HepG2 (cell line): ENCODE results near the gene PRKAR2B. TPM values are rescaled to one million over a fixed set of nuclear protein-coding genes. Genes with fewer than 3 reads are reported as not detected.

Experiments
- ATAC-seq: fragments of 200-7000 bp; cut with Tn5 transposase; 3 replicates; pipeline ENCODE4 v1.9.1; 2020; ENCODE audit warnings: mild to moderate bottlenecking, moderate library complexity
- BruUV-seq: library from RNA; stranded (reverse); fragments of 400-500 nt; replicated peaks from 2 replicates; lab custom pipeline; 2021; lab: Mats Ljungman, UMichigan
- CTCF ChIA-PET: fragments of 300-600 bp; formaldehyde crosslinking; extraction: SDS; loops from one replicate; lab custom pipeline; 2021; ENCODE audit warnings: low total read pairs, inconsistent platforms, low intra/inter-chr PET ratio; lab: Yijun Ruan, JAX
- POLR2A ChIA-PET: fragments of 350-600 bp; sonication (Branson Sonifier 250); formaldehyde crosslinking; loops from one replicate; lab custom pipeline; 2020; ENCODE audit warnings: antibody characterized with exemption, inconsistent platforms; lab: Yijun Ruan, JAX
- DNase-seq: peaks from one replicate; pipeline ENCODE4 v3.0.0-alpha.2; 2015; ENCODE audit warnings: low spot score
- FAIRE-seq: peaks from 3 replicates; lab custom pipeline; 2011; peaks lifted over from hg19 to GRCh38; lab: Jason Lieb, UNC
- H2AFZ ChIP-seq: one replicate; pipeline ENCODE4 v1.6.1; 2011; ENCODE audit warnings: low read length, inconsistent platforms
- H3K27ac ChIP-seq: fragments of 300-600 bp; 3 replicates; pipeline ENCODE4 v1.8.0; 2011; ENCODE audit warnings: mixed run types, mild to moderate bottlenecking, mixed read lengths, low read length, inconsistent platforms; ENCODE audit not compliant: insufficient read depth; ENCODE audit errors: extremely low read length
- H3K27me3 ChIP-seq, 2 experiments: fragments of 200-600 bp in 1 of 2; 2 replicates in 1 of 2; 3 replicates in 1 of 2; pipeline versions ENCODE4 v1.6.0 to v1.8.0; 2011; ENCODE audit warnings: low read length in 2 of 2, mild to moderate bottlenecking in 2 of 2, moderate library complexity in 2 of 2, inconsistent platforms in 1 of 2; ENCODE audit not compliant: insufficient read depth in 2 of 2, control insufficient read depth in 1 of 2
- H3K36me3 ChIP-seq, 2 experiments: fragments of 200-600 bp in 1 of 2; replicated peaks in 1 of 2; 2 replicates in 1 of 2; 3 replicates in 1 of 2; pipeline versions ENCODE4 v1.5.1 to v1.8.0; 2011; ENCODE audit warnings: low read length in 2 of 2, inconsistent platforms in 1 of 2; ENCODE audit not compliant: insufficient read depth in 2 of 2, control insufficient read depth in 1 of 2
- H3K4me1 ChIP-seq: 2 replicates; pipeline ENCODE4 v1.5.1; 2012; ENCODE audit warnings: low read length, inconsistent platforms; ENCODE audit not compliant: insufficient read depth
- H3K4me2 ChIP-seq: 2 replicates; pipeline ENCODE4 v1.6.0; 2011; ENCODE audit warnings: low read depth, low read length, inconsistent platforms
- H3K4me3 ChIP-seq, 3 experiments: fragments of 200-600 bp in 1 of 3; sonication (generic), shearing (Covaris generic) in 1 of 3; replicated peaks in 1 of 3; 2 replicates each; pipeline ENCODE4 v1.5.1; 2011 to 2016; ENCODE audit warnings: low read length in 3 of 3, inconsistent platforms in 2 of 3, low read depth in 2 of 3, mild to moderate bottlenecking in 2 of 3, control low read depth in 1 of 3, mixed read lengths in 1 of 3; ENCODE audit not compliant: insufficient read depth in 1 of 3
- H3K79me2 ChIP-seq: one replicate; pipeline ENCODE4 v1.6.1; 2011; ENCODE audit warnings: low read length, inconsistent platforms; ENCODE audit not compliant: insufficient read depth
- H3K9ac ChIP-seq: 2 replicates; pipeline ENCODE4 v1.6.0; 2011; ENCODE audit warnings: mild to moderate bottlenecking, low read depth, low read length, inconsistent platforms; ENCODE audit not compliant: insufficient read depth
- H3K9me3 ChIP-seq: 2 replicates; pipeline ENCODE4 v1.5.1; 2012; ENCODE audit warnings: mild to moderate bottlenecking, low read length
- H4K20me1 ChIP-seq: 2 replicates; pipeline ENCODE4 v1.6.0; 2011; ENCODE audit warnings: inconsistent platforms, mild to moderate bottlenecking, low read length, moderate library complexity; ENCODE audit not compliant: insufficient read depth
- AHR ChIP-seq: IDR thresholded peaks from 2 replicates; pipeline ENCODE4 v1.6.1; 2018; ENCODE audit warnings: missing genetic modification reagents, missing compliant biosample characterization
- ARNT2 ChIP-seq: sonication (generic); formaldehyde crosslinking; IDR thresholded peaks from 2 replicates; pipeline ENCODE4 v1.8.0; 2022; ENCODE audit warnings: mild to moderate bottlenecking, low read depth, missing genetic modification reagents, moderate library complexity
- GATAD1 ChIP-seq: IDR thresholded peaks from 2 replicates; pipeline ENCODE4 v1.6.1; 2016; ENCODE audit warnings: missing genetic modification reagents, missing compliant biosample characterization
- GMEB2 ChIP-seq: IDR thresholded peaks from 2 replicates; pipeline ENCODE4 v1.6.1; 2016; ENCODE audit warnings: missing biosample characterization, missing genetic modification reagents, low read depth
- HHEX ChIP-seq: IDR thresholded peaks from 2 replicates; pipeline ENCODE4 v1.6.1; 2016; ENCODE audit warnings: control low read depth
- MTA3 ChIP-seq: sonication (generic); formaldehyde crosslinking; IDR thresholded peaks from 2 replicates; pipeline ENCODE4 v1.4.0; 2020; ENCODE audit warnings: missing genetic modification reagents
- SRSF1 ChIP-seq: fragments of 200-400 bp; formaldehyde crosslinking; optimal IDR thresholded peaks from 2 replicates; pipeline ENCODE3; 2017; ENCODE audit warnings: mild to moderate bottlenecking, low read depth, low read length, moderate library complexity
- ZHX1 ChIP-seq: sonication (generic); formaldehyde crosslinking; IDR thresholded peaks from 2 replicates; pipeline ENCODE4 v1.8.1; 2022; ENCODE audit warnings: low read depth, mild to moderate bottlenecking, missing genetic modification reagents
- ZNF230 ChIP-seq: sonication (generic); formaldehyde crosslinking; IDR thresholded peaks from 2 replicates; pipeline ENCODE4 v1.4.0; 2020; ENCODE audit warnings: mild to moderate bottlenecking, missing genetic modification reagents
- ZNF572 ChIP-seq: sonication (generic); formaldehyde crosslinking; IDR thresholded peaks from 2 replicates; pipeline ENCODE4 v1.5.1; 2020; ENCODE audit warnings: mild to moderate bottlenecking, missing genetic modification reagents
- ZNF607 ChIP-seq: sonication (generic); formaldehyde crosslinking; IDR thresholded peaks from 2 replicates; pipeline ENCODE4 v1.5.1; 2020; ENCODE audit warnings: missing genetic modification reagents, mild to moderate bottlenecking, borderline replicate concordance
- ZNF776 ChIP-seq: sonication (generic); formaldehyde crosslinking; IDR thresholded peaks from 2 replicates; pipeline ENCODE4 v1.4.0; 2020; ENCODE audit warnings: mild to moderate bottlenecking, missing genetic modification reagents
- WGBS: methylation state at CpG from one replicate; pipeline ENCODE4 v1.1.6; 2017; ENCODE audit warnings: low lambda C conversion rate; 5-methylcytosine and 5-hydroxymethylcytosine counted together
- in situ Hi-C: cut with HindIII; loops from 2 replicates; pipeline ENCODE4 v1.10.0; 2017; ENCODE audit warnings: low pct_unique_long_range_greater_than_20kb; ENCODE audit not compliant: extremely low pct_ligation_motif_present
- intact Hi-C: fragments of 100-400 bp; cut with micrococcal nuclease; formaldehyde crosslinking; loops from one replicate; pipeline ENCODE4 v1.10.0; 2022; ENCODE audit not compliant: unreplicated experiment
- polyA plus RNA-seq, 8 experiments: library from polyadenylated mRNA; depleted of rRNA in 3 of 8; stranded (reverse) in 7 of 8; unstranded in 1 of 8; fragments of >200 nt; fragmentation: Illumina TruSeq in 4 of 8; extraction: Trizol in 4 of 8; gene quantifications; 2 replicates each; pipeline versions ENCODE4 v1.2.1 to v1.2.3, GENCODE V29; 2011 to 2016; ENCODE audit warnings: low read depth in 4 of 8, missing spikeins in 1 of 8, mixed read lengths in 1 of 8; ENCODE audit not compliant: insufficient read depth in 1 of 8
- total RNA-seq, 5 experiments: library from RNA; depleted of rRNA; stranded (reverse); fragments of >200 nt; fragmentation: Illumina TruSeq; extraction: Trizol; gene quantifications; 2 replicates each; pipeline ENCODE4 v1.2.3, GENCODE V29; 2016; ENCODE audit warnings: low read depth in 1 of 5
- TF ChIP-seq, protein P1 (sequence below): sonication (generic); formaldehyde crosslinking; IDR thresholded peaks from 2 replicates; pipeline ENCODE4 v1.9.0; 2021; ENCODE audit warnings: missing genetic modification reagents, mild to moderate bottlenecking, borderline replicate concordance
- TF ChIP-seq, protein P2 (sequence below): sonication (generic); formaldehyde crosslinking; IDR thresholded peaks from 2 replicates; pipeline ENCODE4 v1.4.0; 2020; ENCODE audit warnings: missing genetic modification reagents, low read depth, mild to moderate bottlenecking, borderline replicate concordance
- TF ChIP-seq, protein P3 (sequence below): sonication (generic); formaldehyde crosslinking; IDR thresholded peaks from 2 replicates; pipeline ENCODE4 v1.4.0; 2020; ENCODE audit warnings: missing genetic modification reagents

PRKAR2B gene
- total and polyA plus RNA-seq, 2 of the 13 experiments (the other 11 are each of a cell fraction or from before 2014, with no cell fraction given), result not detected

GRCh38 chr7:107044347-107045194 lies at the start of gene PRKAR2B (continued):
- no peak for TF ChIP-seq ZHX1 (CRISPR knock-in tag)
- no peak for TF ChIP-seq AHR (CRISPR knock-in tag)
- TF ChIP-seq ZNF230 (CRISPR knock-in tag), result no peak
- TF ChIP-seq, protein P1, sequence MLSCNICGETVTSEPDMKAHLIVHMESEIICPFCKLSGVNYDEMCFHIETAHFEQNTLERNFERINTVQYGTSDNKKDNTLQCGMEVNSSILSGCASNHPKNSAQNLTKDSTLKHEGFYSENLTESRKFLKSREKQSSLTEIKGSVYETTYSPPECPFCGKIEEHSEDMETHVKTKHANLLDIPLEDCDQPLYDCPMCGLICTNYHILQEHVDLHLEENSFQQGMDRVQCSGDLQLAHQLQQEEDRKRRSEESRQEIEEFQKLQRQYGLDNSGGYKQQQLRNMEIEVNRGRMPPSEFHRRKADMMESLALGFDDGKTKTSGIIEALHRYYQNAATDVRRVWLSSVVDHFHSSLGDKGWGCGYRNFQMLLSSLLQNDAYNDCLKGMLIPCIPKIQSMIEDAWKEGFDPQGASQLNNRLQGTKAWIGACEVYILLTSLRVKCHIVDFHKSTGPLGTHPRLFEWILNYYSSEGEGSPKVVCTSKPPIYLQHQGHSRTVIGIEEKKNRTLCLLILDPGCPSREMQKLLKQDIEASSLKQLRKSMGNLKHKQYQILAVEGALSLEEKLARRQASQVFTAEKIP (CRISPR knock-in tag), result no peak
- no peak for TF ChIP-seq GATAD1 (CRISPR knock-in tag)
- no peak for TF ChIP-seq ZNF572
- 0 out of 2 replicates have a peak, but pooled peaks have one; percentile 29 for TF ChIP-seq ARNT2 (CRISPR knock-in tag)
- TF ChIP-seq HHEX, result no peak

GRCh38 chr7:106994833-106995232 lies 49.7 kb upstream of the PRKAR2B start:
- no peak overlapping the region for H2AFZ ChIP-seq
- no peaks in the 10 kb centered on the region for H3K27me3 ChIP-seq
- no peaks in the 10 kb centered on the region for H3K4me1 ChIP-seq
- ATAC-seq (no peak), FAIRE-seq (no peak), DNase-seq (no peak)
- intact Hi-C loops, result no loop called here
- H3K9ac ChIP-seq, result no peak overlapping the region
- in situ Hi-C loops, result no loop called here
- WGBS, result 73% methylated on average over 7 of the region's 7 CpGs
- H3K9me3 ChIP-seq, result no peaks in the 10 kb centered on the region
- H3K4me2 ChIP-seq, result no peak overlapping the region
- ChIA-PET CTCF (no interaction called here), POLR2A (no interaction called here)
- no peaks in the 10 kb centered on the region for H3K36me3 ChIP-seq
- H3K27ac ChIP-seq, result no peak overlapping the region
- no peaks in the 10 kb centered on the region for H4K20me1 ChIP-seq
- no TSS peak for BruUV-seq
- no peak overlapping the region for H3K4me3 ChIP-seq
- H3K79me2 ChIP-seq, result no peaks in the 10 kb centered on the region
- TF ChIP-seq, protein P2, sequence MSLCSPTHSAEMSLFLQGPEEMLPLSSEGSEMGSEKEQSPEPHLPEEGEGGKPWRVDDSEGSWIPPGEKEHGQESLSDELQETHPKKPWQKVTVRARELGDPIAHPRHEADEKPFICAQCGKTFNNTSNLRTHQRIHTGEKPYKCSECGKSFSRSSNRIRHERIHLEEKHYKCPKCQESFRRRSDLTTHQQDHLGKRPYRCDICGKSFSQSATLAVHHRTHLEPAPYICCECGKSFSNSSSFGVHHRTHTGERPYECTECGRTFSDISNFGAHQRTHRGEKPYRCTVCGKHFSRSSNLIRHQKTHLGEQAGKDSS (CRISPR knock-in tag), result no peak
- TF ChIP-seq GMEB2 (CRISPR knock-in tag), result no peak
- no peak for TF ChIP-seq SRSF1
- TF ChIP-seq ZNF607 (CRISPR knock-in tag), result no peak
- TF ChIP-seq, protein P3, sequence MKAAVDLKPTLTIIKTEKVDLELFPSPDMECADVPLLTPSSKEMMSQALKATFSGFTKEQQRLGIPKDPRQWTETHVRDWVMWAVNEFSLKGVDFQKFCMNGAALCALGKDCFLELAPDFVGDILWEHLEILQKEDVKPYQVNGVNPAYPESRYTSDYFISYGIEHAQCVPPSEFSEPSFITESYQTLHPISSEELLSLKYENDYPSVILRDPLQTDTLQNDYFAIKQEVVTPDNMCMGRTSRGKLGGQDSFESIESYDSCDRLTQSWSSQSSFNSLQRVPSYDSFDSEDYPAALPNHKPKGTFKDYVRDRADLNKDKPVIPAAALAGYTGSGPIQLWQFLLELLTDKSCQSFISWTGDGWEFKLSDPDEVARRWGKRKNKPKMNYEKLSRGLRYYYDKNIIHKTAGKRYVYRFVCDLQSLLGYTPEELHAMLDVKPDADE (CRISPR knock-in tag), result no peak
- no peak for TF ChIP-seq MTA3 (CRISPR knock-in tag)
- TF ChIP-seq ZNF776, result no peak
